HG02981 (cell line): ENCODE measurements around the gene ST6GALNAC6.

Experiments used
- ATAC-seq: cut with Tn5 transposase; IDR thresholded peaks from one replicate; pipeline ENCODE4 v1.9.1; 2021; ENCODE audit warnings: mild to moderate bottlenecking, moderate library complexity; ENCODE audit not compliant: unreplicated experiment

ST6GALNAC6 gene

GRCh38 chr9:127934986-127935385 lies 35.6 kb upstream of the ST6GALNAC6 start:
- no peak for ATAC-seq

- no peak for ATAC-seq
These were observed 34.8 kb upstream of the ST6GALNAC6 start for GRCh38 chr9:127934248-127934647.

GRCh38 chr9:127931092-127931881 lies 31.9 kb upstream of the ST6GALNAC6 start:
- ATAC-seq = peak; percentile 15

GRCh38 chr9:127930231-127931091 lies 31.1 kb upstream of the ST6GALNAC6 start, which contains the start of gene PIP5KL1:
PIP5KL1 (minus strand) TSS chr9:127930777; CDS start chr9:127930752, 25 bp downstream.
- peak; percentile 77 for ATAC-seq

GRCh38 chr9:127929625-127929979 lies 30.2 kb upstream of the ST6GALNAC6 start:
- no peak for ATAC-seq

GRCh38 chr9:127928676-127929624 lies 29.5 kb upstream of the ST6GALNAC6 start:
- no peak for ATAC-seq

GRCh38 chr9:127927988-127928675 lies 28.7 kb upstream of the ST6GALNAC6 start:
- no peak for ATAC-seq

GRCh38 chr9:127927201-127927987 lies 28.0 kb upstream of the ST6GALNAC6 start:
- no peak for ATAC-seq

- ATAC-seq = no peak
These were observed 27.4 kb upstream of the ST6GALNAC6 start for GRCh38 chr9:127926906-127927200.

- no peak for ATAC-seq
These were observed 26.8 kb upstream of the ST6GALNAC6 start for GRCh38 chr9:127925959-127926905.

GRCh38 chr9:127924736-127925444 lies 25.5 kb upstream of the ST6GALNAC6 start:
- no peak for ATAC-seq

- no peak for ATAC-seq
These were observed 24.4 kb upstream of the ST6GALNAC6 start for GRCh38 chr9:127923771-127924170.

GRCh38 chr9:127923046-127923445 lies 23.6 kb upstream of the ST6GALNAC6 start:
- no peak for ATAC-seq

GRCh38 chr9:127921557-127922120 lies 22.2 kb upstream of the ST6GALNAC6 start:
- ATAC-seq = no peak

GRCh38 chr9:127920794-127921193 lies 21.4 kb upstream of the ST6GALNAC6 start:
- no peak for ATAC-seq

- no peak for ATAC-seq
These were observed 19.9 kb upstream of the ST6GALNAC6 start for GRCh38 chr9:127919253-127919815.
